K562 (cell line): ENCODE results near the gene CDC25B. TPM values are rescaled to one million over a fixed set of nuclear protein-coding genes. Genes with fewer than 3 reads are reported as not detected.
A peak's percentile ranks its signal among the peaks of the same experiment; 100 is the strongest.

ENCODE experiments used
- CC2D1A ChIP-seq: fragments of 450-650 bp; IDR thresholded peaks from 2 replicates; pipeline ENCODE4 v1.6.1; 2017; ENCODE audit warnings: mild to moderate bottlenecking
- CCNT2 ChIP-seq: IDR thresholded peaks from 2 replicates; pipeline ENCODE4 v1.6.1; 2011; ENCODE audit warnings: borderline replicate concordance, low read depth, mild to moderate bottlenecking, moderate library complexity, mixed read lengths, low read length; ENCODE audit not compliant: insufficient read length; ENCODE audit errors: extremely low read depth
- MGA ChIP-seq: fragments of 450-650 bp; IDR thresholded peaks from 2 replicates; pipeline ENCODE4 v1.6.1; 2016; ENCODE audit warnings: mild to moderate bottlenecking, moderate library complexity
- POLR2B ChIP-seq: fragments of 450-650 bp; IDR thresholded peaks from 2 replicates; pipeline ENCODE4 v1.6.1; 2018; ENCODE audit warnings: low read depth; ENCODE audit not compliant: partially characterized antibody
- RBM25 ChIP-seq: fragments of 200-400 bp; formaldehyde crosslinking; IDR thresholded peaks from 2 replicates; pipeline ENCODE4 v1.6.1; 2018; ENCODE audit warnings: low read length, low read depth, moderate library complexity; ENCODE audit not compliant: severe bottlenecking
- ZNF121 ChIP-seq: sonication (generic); formaldehyde crosslinking; conservative IDR thresholded peaks from 2 replicates; pipeline ENCODE4 v1.8.0; 2022; ENCODE audit warnings: missing genetic modification reagents
- ZNF143 ChIP-seq: sonication (generic); formaldehyde crosslinking; IDR thresholded peaks from 2 replicates; pipeline ENCODE4 v1.9.0; 2022; ENCODE audit warnings: mild to moderate bottlenecking, missing genetic modification reagents
- ZNF511 ChIP-seq: sonication (generic); formaldehyde crosslinking; IDR thresholded peaks from 2 replicates; pipeline ENCODE4 v1.8.0; 2022; ENCODE audit warnings: mild to moderate bottlenecking, missing genetic modification reagents
- ZNF592 ChIP-seq: fragments of 450-650 bp; IDR thresholded peaks from 2 replicates; pipeline ENCODE4 v1.6.1; 2017; ENCODE audit warnings: antibody characterized with exemption, mild to moderate bottlenecking
- polyA plus RNA-seq, 8 experiments: library from polyadenylated mRNA; depleted of rRNA in 4 of 8; stranded (reverse) in 5 of 8; unstranded in 3 of 8; fragments of >200 nt; fragmentation: Nextera tagmentation in 2 of 8; fragmentation: Illumina TruSeq in 1 of 8; extraction: Ambion mirVana in 2 of 8; extraction: Trizol in 1 of 8; gene quantifications; 2 replicates each; pipeline versions ENCODE4 v1.2.1 to v1.2.3, GENCODE V29; 2011 to 2014; ENCODE audit warnings: inconsistent platforms in 1 of 8, missing spikeins in 1 of 8
- total RNA-seq, 7 experiments: library from RNA; depleted of rRNA in 6 of 7; stranded (reverse); fragments of >200 nt in 6 of 7; fragmentation: Illumina TruSeq in 2 of 7; extraction: Trizol in 2 of 7; gene quantifications; 2 replicates each; pipeline versions ENCODE4 v1.2.1 to v1.2.3, GENCODE V29; 2011 to 2021; ENCODE audit warnings: low replicate concordance in 1 of 7

Gene CDC25B
- total and polyA plus RNA-seq, 9 of the 15 experiments (the other 6 are each of a cell fraction or from before 2014, with no cell fraction given), result 2.3 to 35.7 (median 9.5) TPM

- TF ChIP-seq ZNF592, result peak; percentile 51; the same call in 1 of the 2 replicates
- peak; percentile 74 for TF ChIP-seq MGA
- TF ChIP-seq POLR2B, result peak; percentile 39
- peak; percentile 11 for TF ChIP-seq CCNT2
- peak; percentile 93 for TF ChIP-seq RBM25
- TF ChIP-seq CC2D1A, result 0 out of 2 replicates have a peak, but pooled peaks have one; percentile 30
- TF ChIP-seq ZNF511, result peak; percentile 84
- peak; percentile 51; the same call in 1 of the 2 replicates for TF ChIP-seq ZNF143 (CRISPR knock-in tag)
- TF ChIP-seq ZNF121 (CRISPR knock-in tag), result peak; percentile 13; the same call in 1 of the 2 replicates
These were observed at the start of gene CDC25B (continued) for GRCh38 chr20:3795511-3796468.
